Dermis blood vessel endothelial cell (primary cell): ENCODE data around the gene EFNB2. TPM values are rescaled to one million over a fixed set of nuclear protein-coding genes. Genes with fewer than 3 reads are reported as not detected.

Experiments
- total RNA-seq: library from RNA; depleted of rRNA; stranded (reverse); fragments of >200 nt; gene quantifications from 2 replicates; pipeline ENCODE4 v1.2.3, GENCODE V29; 2014

The EFNB2 gene
- total RNA-seq, 1 donor from 2014 or later, result 60.1 TPM

Other genes with a start within 250 kb of the EFNB2 start
- 51.0 and 71.6 TPM in 2 replicates for gene ARGLU1, start 32.5 kb upstream of the EFNB2 start, total RNA-seq